Right atrium auricular region (tissue), 2 donors: ENCODE results near the gene NAV2. TPM values are rescaled to one million over a fixed set of nuclear protein-coding genes. Genes with fewer than 3 reads are reported as not detected.

ENCODE experiments used
- DNase-seq: peaks from one replicate; pipeline ENCODE4 v3.0.0-alpha.2; 2019; ENCODE audit warnings: low spot score
- H3K27ac ChIP-seq, 2 donors: fragments of 200-600 bp; sonication (generic); 1 replicate in 1 of 2; 2 replicates in 1 of 2; pipeline ENCODE4 v1.5.1; 2016 to 2019
- H3K27me3 ChIP-seq, 2 donors: fragments of 200-600 bp; sonication (generic); one replicate each; pipeline versions ENCODE4 v1.5.1 to v1.6.0; 2017 to 2019
- H3K36me3 ChIP-seq: fragments of 200-600 bp; sonication (generic); one replicate; pipeline ENCODE4 v1.5.1; 2016
- H3K4me1 ChIP-seq, 2 donors: fragments of 200-600 bp; sonication (generic); one replicate each; pipeline versions ENCODE4 v1.5.1 to v1.6.0; 2017 to 2019
- H3K4me3 ChIP-seq, 2 donors: fragments of 200-600 bp; sonication (generic); 1 replicate in 1 of 2; 2 replicates in 1 of 2; pipeline ENCODE4 v1.5.1; 2017 to 2019; ENCODE audit warnings: mild to moderate bottlenecking in 1 of 2, moderate library complexity in 1 of 2
- H3K9me3 ChIP-seq, 2 donors: fragments of 200-600 bp; sonication (generic); one replicate each; pipeline ENCODE4 v1.5.1; 2019
- total RNA-seq, 2 donors: library from RNA; depleted of rRNA; stranded (reverse); fragments of >200 nt; gene quantifications; one replicate each; pipeline ENCODE4 v1.1.0, GENCODE V29; 2016
- TF ChIP-seq, protein P1 (sequence below), 2 donors: fragments of 200-600 bp; sonication (generic); IDR thresholded peaks; one replicate each; pipeline ENCODE4 v1.5.1; 2019; ENCODE audit warnings: antibody characterized with exemption in 2 of 2

Gene NAV2
- total RNA-seq, 2 donors from 2014 or later = 11.4 to 19.2 TPM

DNA sequence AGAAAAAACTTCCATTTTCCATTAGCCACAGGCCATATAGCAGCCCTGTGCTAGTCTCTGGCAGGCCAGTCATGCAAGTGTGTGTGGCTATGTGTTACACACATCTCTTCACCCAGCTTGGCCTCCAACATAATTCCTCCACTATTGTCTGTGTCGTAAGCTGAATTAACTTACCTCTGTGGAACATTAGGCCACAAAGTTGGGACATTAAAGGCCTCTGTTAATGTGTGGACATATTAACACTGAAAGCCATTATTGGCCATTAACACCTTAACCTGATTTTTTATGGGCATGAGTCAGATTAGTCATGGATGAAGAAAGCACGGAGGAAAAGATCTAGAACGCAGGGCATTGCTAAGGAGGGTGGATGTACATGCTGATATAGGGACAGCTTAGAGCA is 347.5 kb downstream of the NAV2 start:
- Histone ChIP-seq H3K9me3 (no peaks in the 10 kb centered on the region), H3K27ac (no peak overlapping the region), H3K36me3 (peaks cover 14% of the 10 kb centered on the region), H3K4me3 (no peak overlapping the region), H3K27me3 (no peaks in the 10 kb centered on the region), H3K4me1 (peaks cover 0 to 14% of the 10 kb centered on the region in 2 donors)
- TF ChIP-seq, protein P1, sequence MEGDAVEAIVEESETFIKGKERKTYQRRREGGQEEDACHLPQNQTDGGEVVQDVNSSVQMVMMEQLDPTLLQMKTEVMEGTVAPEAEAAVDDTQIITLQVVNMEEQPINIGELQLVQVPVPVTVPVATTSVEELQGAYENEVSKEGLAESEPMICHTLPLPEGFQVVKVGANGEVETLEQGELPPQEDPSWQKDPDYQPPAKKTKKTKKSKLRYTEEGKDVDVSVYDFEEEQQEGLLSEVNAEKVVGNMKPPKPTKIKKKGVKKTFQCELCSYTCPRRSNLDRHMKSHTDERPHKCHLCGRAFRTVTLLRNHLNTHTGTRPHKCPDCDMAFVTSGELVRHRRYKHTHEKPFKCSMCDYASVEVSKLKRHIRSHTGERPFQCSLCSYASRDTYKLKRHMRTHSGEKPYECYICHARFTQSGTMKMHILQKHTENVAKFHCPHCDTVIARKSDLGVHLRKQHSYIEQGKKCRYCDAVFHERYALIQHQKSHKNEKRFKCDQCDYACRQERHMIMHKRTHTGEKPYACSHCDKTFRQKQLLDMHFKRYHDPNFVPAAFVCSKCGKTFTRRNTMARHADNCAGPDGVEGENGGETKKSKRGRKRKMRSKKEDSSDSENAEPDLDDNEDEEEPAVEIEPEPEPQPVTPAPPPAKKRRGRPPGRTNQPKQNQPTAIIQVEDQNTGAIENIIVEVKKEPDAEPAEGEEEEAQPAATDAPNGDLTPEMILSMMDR (IDR thresholded peaks at IDR 0.05) = no peak
- DNase-seq = no peak

DNA sequence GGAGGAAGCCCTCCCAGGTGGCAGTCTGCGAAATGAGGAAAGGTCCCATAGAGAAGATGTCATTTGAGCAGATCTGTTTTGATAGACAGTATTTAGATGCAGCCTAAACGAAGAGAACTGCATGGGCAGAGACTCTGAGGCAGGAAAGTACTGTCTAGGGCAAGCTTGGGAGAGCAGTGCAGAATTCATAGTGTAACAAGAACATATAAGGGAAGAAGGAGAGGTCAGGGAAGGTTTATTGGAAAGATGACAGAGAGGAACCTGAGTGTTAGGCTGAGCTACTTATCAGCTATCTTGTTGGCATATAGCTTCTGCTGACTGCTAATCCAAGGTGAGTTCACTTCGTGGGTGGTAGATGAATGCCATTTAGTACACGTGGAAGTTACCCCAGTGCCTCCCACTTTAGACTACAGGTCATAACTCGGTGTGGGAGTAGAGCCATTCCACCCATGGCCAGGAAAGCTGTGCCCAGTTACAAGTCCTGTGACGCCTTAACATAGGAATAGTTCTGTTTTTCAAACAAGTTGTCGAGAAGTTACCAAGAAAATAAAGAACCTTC is 348.1 kb downstream of the NAV2 start:
- Histone ChIP-seq H3K36me3 (peaks cover 12% of the 10 kb centered on the region), H3K27ac (no peak overlapping the region), H3K9me3 (no peaks in the 10 kb centered on the region), H3K27me3 (no peaks in the 10 kb centered on the region), H3K4me3 (no peak overlapping the region), H3K4me1 (peaks cover 0 to 14% of the 10 kb centered on the region in 2 donors)
- no peak for DNase-seq
- TF ChIP-seq, protein P1 (IDR thresholded peaks at IDR 0.05) = no peak

DNA sequence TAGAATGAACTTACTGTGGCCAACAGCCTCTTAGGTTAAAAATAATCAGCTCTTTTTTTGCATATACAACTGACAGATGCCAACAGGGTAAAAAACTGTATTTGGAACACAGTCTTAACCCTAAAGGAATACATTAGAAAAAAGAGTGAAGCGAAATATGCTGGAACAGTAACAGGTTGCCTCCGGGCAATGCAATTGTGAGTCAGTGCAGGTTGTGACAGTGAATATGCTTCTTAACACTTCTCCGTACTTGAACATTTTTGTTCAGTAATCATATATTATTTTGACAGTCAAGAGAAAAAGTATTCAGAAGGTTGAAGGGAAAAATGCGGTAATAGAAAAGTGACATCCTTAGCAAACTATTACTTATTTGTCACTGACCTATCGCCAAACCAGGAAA is 349.1 kb downstream of the NAV2 start:
- H3K27me3 ChIP-seq = no peaks in the 10 kb centered on the region
- DNase-seq = no peak
- H3K4me3 ChIP-seq = no peak overlapping the region
- no peaks in the 10 kb centered on the region for H3K9me3 ChIP-seq
- TF ChIP-seq, protein P1 (IDR thresholded peaks at IDR 0.05) = no peak
- peaks cover 0 to 12% of the 10 kb centered on the region in 2 donors for H3K4me1 ChIP-seq
- no peak overlapping the region for H3K27ac ChIP-seq
- peaks cover 4% of the 10 kb centered on the region for H3K36me3 ChIP-seq

DNA sequence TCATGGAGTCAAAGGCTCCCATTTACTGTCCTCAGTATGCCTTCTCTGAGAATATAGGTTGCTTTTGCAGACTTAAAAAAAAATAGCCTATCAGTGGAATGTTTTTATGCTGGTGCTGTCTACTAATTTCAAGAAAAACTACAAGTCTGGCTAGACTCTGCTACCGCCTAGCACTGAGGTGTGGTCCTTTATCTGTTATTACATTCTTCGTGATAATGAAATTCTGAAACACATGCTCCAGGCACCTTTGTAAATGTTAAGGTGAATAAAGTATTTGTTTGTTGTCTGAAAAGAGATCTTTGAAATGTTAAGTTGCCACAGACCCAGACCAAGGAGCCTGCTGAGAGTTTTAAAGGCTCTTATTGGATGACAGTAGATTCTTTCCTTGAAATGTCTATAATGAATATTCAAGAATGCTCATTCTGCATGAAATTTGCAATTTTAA is 352.3 kb downstream of the NAV2 start:
- Histone ChIP-seq H3K27me3 (no peaks in the 10 kb centered on the region), H3K4me1 (peaks cover 0 to 12% of the 10 kb centered on the region in 2 donors), H3K27ac (no peak overlapping the region), H3K4me3 (no peak overlapping the region), H3K9me3 (no peaks in the 10 kb centered on the region), H3K36me3 (peaks cover 24% of the 10 kb centered on the region)
- TF ChIP-seq, protein P1 (IDR thresholded peaks at IDR 0.05) = no peak
- no peak for DNase-seq

DNA sequence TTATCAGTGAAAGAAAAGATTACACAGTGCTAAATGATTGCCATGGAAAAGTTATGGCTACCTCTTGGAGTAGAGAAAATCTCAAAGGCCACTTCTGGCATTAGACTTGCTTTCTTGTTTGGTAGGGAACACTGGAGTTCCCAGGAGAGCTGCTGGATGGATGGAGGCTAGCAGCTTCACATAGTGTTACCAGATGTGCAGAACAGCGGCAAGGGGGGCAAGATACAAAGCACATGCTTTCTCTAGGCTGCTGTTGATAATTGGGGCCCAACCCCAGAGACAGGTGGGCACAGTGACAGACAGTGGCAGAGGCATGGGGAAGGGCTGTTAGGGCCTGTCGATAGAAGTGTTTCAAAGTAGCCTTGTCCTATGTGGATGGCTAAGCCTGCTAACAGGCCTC is 352.8 kb downstream of the NAV2 start:
- no peaks in the 10 kb centered on the region for H3K9me3 ChIP-seq
- TF ChIP-seq, protein P1 (IDR thresholded peaks at IDR 0.05) = no peak
- H3K36me3 ChIP-seq = peaks cover 27% of the 10 kb centered on the region
- no peak overlapping the region for H3K4me3 ChIP-seq
- no peaks in the 10 kb centered on the region for H3K27me3 ChIP-seq
- no peak overlapping the region for H3K27ac ChIP-seq
- peaks cover 0 to 12% of the 10 kb centered on the region in 2 donors for H3K4me1 ChIP-seq
- DNase-seq = no peak
